ENCODE measurements around the gene KRT74.

DNA sequence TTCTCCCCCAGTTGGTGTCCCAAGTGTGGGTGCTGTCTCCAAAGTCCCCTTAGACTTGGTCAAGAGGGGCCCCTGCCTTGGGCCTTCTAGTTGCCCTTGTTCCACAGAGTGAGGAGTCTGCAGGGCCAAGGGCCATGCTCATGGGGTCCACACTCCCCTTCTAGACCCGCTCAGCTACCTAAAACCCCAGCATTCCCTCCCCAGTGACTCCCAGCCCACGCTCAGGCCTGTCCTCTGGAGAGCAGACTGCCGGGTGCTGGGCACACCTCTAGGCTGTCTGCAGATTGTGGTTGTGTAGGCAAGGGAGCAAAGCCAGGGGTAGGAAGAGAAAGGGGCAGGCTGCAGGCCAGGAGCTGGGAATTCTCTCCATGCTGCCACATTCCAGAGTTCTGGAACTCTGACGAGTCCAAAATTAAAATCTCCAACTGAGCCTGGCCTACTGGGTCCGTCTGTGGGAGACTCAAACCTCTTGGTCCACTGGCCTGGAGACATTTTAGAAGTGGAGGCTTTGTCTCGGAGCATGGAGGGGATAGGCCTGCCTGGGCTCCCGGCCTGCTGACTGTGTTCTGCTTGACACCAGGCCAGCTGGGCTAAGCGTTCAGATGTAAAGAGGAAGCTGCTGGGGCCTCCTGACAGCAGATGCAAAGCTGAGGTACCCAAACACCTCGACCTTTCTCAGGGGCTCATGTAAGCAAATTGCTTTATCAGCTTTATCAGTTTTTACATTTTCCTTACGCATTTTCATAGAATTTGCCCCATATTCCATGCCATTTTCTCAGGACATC, 39.8 kb downstream of the KRT74 start:
- no peak for TF ChIP-seq CTCF (IDR thresholded peaks at IDR 0.05)
- no peak for TF ChIP-seq POLR2A (IDR thresholded peaks at IDR 0.05)
